Right lobe of liver (tissue), 6 donors: ENCODE data around the gene CAB39. TPM values are rescaled to one million over a fixed set of nuclear protein-coding genes. Genes with fewer than 3 reads are reported as not detected.

Source experiments
- ATAC-seq, 4 donors: fragments of 200-7000 bp; cut with Tn5 transposase; one replicate each; pipeline ENCODE4 v1.9.1; 2020; ENCODE audit warnings: mild to moderate bottlenecking in 4 of 4, moderate library complexity in 4 of 4
- DNase-seq, 3 donors: peaks; one replicate each; pipeline ENCODE4 v3.0.0-alpha.2; 2020
- H3K27ac ChIP-seq, 3 donors: fragments of 200-600 bp; one replicate each; pipeline ENCODE4 v1.8.0; 2022
- H3K27me3 ChIP-seq, 2 donors: fragments of 200-600 bp; one replicate each; pipeline ENCODE4 v1.8.0; 2022
- H3K36me3 ChIP-seq, 4 donors: fragments of 200-600 bp; sonication (generic) in 1 of 4; one replicate each; pipeline versions ENCODE4 v1.5.1 to v1.8.0; 2017 to 2022; ENCODE audit warnings: control low read depth in 1 of 4
- H3K4me1 ChIP-seq, 4 donors: fragments of 200-600 bp; sonication (generic) in 1 of 4; one replicate each; pipeline versions ENCODE4 v1.5.1 to v1.8.0; 2017 to 2022; ENCODE audit warnings: control low read depth in 1 of 4
- H3K4me3 ChIP-seq, 3 donors: fragments of 200-600 bp; one replicate each; pipeline ENCODE4 v1.8.0; 2022
- H3K9me3 ChIP-seq, 4 donors: fragments of 200-600 bp; sonication (generic) in 1 of 4; one replicate each; pipeline versions ENCODE4 v1.5.1 to v1.8.0; 2017 to 2022; ENCODE audit warnings: control low read depth in 1 of 4
- POLR2A ChIP-seq: fragments of 450-650 bp; IDR thresholded peaks from one replicate; pipeline ENCODE4 v1.6.1; 2017; ENCODE audit warnings: antibody characterized with exemption, mild to moderate bottlenecking
- WGBS: methylation state at CpG from one replicate; pipeline ENCODE4 v1.1.6; 2018; ENCODE audit warnings: low coverage, low lambda C conversion rate; ENCODE audit not compliant: insufficient coverage; ENCODE audit errors: missing lambda C conversion rate; 5-methylcytosine and 5-hydroxymethylcytosine counted together
- intact Hi-C, 2 donors: fragments of 100-400 bp; cut with DNase I; formaldehyde crosslinking; loops; one replicate each; pipeline versions ENCODE4 v1.11.2 to v1.14.1; 2022
- total RNA-seq, 6 experiments: library from RNA; depleted of rRNA in 2 of 6; stranded (reverse); fragments of >200 nt in 2 of 6; fragmentation: NEBNext Ultra II Directional in 3 of 6; extraction: Animal tissue kit (Norgen Biotek cat#: 25700) in 3 of 6; gene quantifications; one replicate each; pipeline versions ENCODE4 v1.1.0 to v1.2.4, GENCODE V29; 2016 to 2023
- TF ChIP-seq, protein P1 (sequence below), 4 donors: fragments of 200-600 bp in 3 of 4; fragments of 450-650 bp in 1 of 4; IDR thresholded peaks; one replicate each; pipeline versions ENCODE4 v1.5.1 to v1.8.0; 2016 to 2022; ENCODE audit warnings: antibody characterized with exemption in 4 of 4, mild to moderate bottlenecking in 2 of 4
- donor health status: DM: no; HTN: yes; CAD: no.
- donor health status: DM: no; HTN: no; CAD: no.
- donor health status: DM: no; HTN: no; CAD: no.
- donor health status: DM: no; HTN: yes; CAD: no.
- donor health status: DM: no; HTN: yes; CAD: no.

The CAB39 gene
- total RNA-seq, 6 experiments from 2014 or later: 25.3 to 32.4 (median 27.8) TPM

DNA sequence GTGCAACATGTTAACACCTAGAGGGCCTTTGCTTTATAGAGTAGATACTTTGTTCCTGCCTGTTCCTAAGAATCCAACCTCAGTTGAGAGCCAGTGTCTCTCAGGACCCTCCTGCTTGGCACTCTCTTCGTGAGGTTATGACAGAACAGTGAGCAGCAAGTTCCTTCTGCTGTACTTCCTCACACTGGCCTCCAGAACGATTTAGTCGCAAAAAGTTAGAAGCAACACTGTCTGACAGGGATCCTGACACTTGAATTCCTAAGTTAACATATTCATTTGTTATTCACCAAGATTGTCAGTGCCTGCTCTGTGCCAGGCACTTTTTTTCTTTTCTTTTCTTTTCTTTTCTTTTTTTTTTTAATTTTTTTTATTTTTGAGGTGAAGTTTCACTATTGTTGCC, 95.1 kb downstream of the CAB39 start:
- Histone ChIP-seq H3K27me3 (no peaks in the 10 kb centered on the region), H3K27ac (no peak overlapping the region), H3K9me3 (no peaks in the 10 kb centered on the region), H3K36me3 (peaks cover 0 to 19% (median 3%) of the 10 kb centered on the region in 4 donors), H3K4me3 (no peak overlapping the region), H3K4me1 (no peaks in the 10 kb centered on the region)
- TF ChIP-seq POLR2A: no peak
- TF ChIP-seq, protein P1, sequence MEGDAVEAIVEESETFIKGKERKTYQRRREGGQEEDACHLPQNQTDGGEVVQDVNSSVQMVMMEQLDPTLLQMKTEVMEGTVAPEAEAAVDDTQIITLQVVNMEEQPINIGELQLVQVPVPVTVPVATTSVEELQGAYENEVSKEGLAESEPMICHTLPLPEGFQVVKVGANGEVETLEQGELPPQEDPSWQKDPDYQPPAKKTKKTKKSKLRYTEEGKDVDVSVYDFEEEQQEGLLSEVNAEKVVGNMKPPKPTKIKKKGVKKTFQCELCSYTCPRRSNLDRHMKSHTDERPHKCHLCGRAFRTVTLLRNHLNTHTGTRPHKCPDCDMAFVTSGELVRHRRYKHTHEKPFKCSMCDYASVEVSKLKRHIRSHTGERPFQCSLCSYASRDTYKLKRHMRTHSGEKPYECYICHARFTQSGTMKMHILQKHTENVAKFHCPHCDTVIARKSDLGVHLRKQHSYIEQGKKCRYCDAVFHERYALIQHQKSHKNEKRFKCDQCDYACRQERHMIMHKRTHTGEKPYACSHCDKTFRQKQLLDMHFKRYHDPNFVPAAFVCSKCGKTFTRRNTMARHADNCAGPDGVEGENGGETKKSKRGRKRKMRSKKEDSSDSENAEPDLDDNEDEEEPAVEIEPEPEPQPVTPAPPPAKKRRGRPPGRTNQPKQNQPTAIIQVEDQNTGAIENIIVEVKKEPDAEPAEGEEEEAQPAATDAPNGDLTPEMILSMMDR (IDR thresholded peaks at IDR 0.05): no peak
- peak in 2 of 4 donors; percentile 22 to 35 for ATAC-seq
- 67% methylated on average over 3 of the region's 3 CpGs for WGBS
- intact Hi-C loops: no loop called here
- no peak for DNase-seq

DNA sequence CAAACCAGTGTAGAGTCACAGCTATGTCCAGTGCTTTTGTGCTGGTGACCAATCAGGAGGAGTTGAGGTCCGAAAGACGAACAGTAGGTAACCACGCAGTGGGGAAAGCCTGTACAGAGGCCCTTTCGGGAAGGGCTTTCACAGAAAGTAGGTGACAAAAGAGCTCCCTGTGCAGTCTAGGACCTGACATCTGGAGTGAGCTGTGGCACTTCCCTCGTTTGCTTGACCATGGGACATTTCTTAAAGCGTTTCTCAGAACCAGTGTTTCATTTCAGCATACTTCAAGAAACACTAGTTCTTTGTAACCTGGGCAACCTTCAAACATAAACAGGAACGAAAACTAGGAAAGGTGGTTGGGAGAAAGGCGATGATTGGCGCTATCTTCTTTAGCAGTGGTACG, 96.4 kb downstream of the CAB39 start:
- Histone ChIP-seq H3K4me3 (no peak overlapping the region), H3K9me3 (no peaks in the 10 kb centered on the region), H3K36me3 (peaks cover 0 to 19% (median 4%) of the 10 kb centered on the region in 4 donors), H3K27me3 (no peaks in the 10 kb centered on the region), H3K4me1 (no peaks in the 10 kb centered on the region), H3K27ac (no peak overlapping the region)
- 94% methylated on average over 10 of the region's 10 CpGs for WGBS
- ATAC-seq: no peak
- intact Hi-C loops: no loop called here
- TF ChIP-seq POLR2A: no peak
- TF ChIP-seq, protein P1 (IDR thresholded peaks at IDR 0.05): no peak
- no peak for DNase-seq

DNA sequence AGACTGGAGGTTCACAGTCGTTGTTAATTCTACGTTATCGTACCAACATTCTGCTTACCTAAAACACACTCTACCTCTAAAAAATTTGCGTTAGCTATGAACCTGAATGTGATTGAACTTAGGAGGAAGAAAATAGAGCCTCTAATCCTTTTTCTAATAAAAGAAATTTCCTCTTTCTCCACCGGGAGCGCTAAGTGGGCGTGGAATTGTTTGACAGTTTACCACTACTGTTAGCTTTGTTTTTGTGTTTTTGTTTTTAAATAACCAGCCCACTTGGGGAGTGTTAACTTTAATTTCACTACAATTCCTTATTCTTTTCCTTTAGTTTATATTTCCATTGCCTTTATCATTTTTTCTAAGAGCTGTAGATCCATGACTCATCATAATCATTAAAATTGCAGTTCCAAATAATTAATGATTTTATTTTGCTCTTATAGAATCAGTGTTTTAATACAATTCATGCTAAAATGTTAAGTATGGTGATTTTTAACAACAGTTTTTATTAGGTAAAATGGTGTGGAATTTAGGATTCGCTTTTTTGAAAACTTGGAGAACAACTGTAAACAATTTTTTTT, 97.1 kb downstream of the CAB39 start:
- no peak overlapping the region for H3K4me3 ChIP-seq
- peaks cover 0 to 24% (median 4%) of the 10 kb centered on the region in 4 donors for H3K36me3 ChIP-seq
- 85% methylated on average over 8 of the region's 8 CpGs for WGBS
- intact Hi-C loops: no loop called here
- TF ChIP-seq POLR2A: no peak
- TF ChIP-seq, protein P1 (IDR thresholded peaks at IDR 0.05): peak in 2 of 4 donors; percentile 3 to 6
- H3K27me3 ChIP-seq: no peaks in the 10 kb centered on the region
- ATAC-seq: no peak
- H3K9me3 ChIP-seq: no peaks in the 10 kb centered on the region
- no peaks in the 10 kb centered on the region for H3K4me1 ChIP-seq
- no peak overlapping the region for H3K27ac ChIP-seq
- DNase-seq: no peak

DNA sequence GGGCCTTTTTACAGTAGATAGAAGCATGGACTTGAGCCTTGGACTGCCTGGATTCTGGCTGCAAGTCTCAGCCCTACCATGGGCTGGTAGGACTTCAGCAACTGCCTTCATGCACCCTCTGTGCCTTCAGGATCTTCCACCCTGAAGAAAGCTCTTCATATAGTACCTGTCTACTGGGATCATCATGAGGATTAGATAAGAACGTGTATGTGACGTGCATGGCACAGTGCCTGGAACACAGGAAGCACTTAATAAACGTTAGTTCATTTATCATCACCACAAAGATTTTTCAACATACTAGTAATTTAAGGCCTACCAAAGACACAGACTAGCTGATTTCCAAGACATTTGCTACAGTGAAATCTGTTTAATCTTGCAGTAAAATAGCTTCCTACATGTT, 98.9 kb downstream of the CAB39 start:
- DNase-seq (no peak), ATAC-seq (no peak)
- Histone ChIP-seq H3K4me1 (no peaks in the 10 kb centered on the region), H3K27me3 (no peaks in the 10 kb centered on the region), H3K9me3 (no peaks in the 10 kb centered on the region), H3K4me3 (no peak overlapping the region), H3K36me3 (peaks cover 0 to 31% (median 6%) of the 10 kb centered on the region in 4 donors), H3K27ac (no peak overlapping the region)
- WGBS: 74% methylated on average over 3 of the region's 3 CpGs
- intact Hi-C loops: no loop called here
- TF ChIP-seq POLR2A: no peak

DNA sequence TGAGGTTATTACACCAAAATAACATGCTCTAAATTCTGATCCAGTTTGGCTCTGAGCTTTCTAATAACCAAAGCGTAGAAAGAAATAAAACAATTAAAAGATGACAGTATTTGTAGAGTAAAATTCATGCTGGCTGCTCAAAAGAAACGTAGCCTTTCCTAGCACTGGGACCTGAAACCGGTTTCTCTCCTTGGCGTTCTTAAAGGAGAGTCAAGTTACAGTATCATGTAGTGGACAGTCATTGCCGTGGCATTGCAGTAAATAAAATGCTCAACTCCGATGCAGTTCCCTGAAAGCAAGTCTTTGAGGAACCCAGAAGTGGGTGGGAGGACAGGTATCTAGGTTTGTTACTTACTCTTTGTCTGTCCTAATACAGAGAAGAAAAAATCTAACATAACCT, 99.4 kb downstream of the CAB39 start:
- Histone ChIP-seq H3K9me3 (no peaks in the 10 kb centered on the region), H3K27ac (no peak overlapping the region), H3K4me3 (no peak overlapping the region), H3K4me1 (no peaks in the 10 kb centered on the region), H3K36me3 (peaks cover 0 to 31% (median 6%) of the 10 kb centered on the region in 4 donors), H3K27me3 (no peaks in the 10 kb centered on the region)
- no peak for DNase-seq
- no peak for TF ChIP-seq POLR2A
- TF ChIP-seq, protein P1 (IDR thresholded peaks at IDR 0.05): no peak
- intact Hi-C loops: no loop called here
- ATAC-seq: no peak
- WGBS: 96% methylated on average over 5 of the region's 6 CpGs
